Vagina (tissue), 2 donors: Measurements from ENCODE around the gene PEX26. TPM values are rescaled to one million over a fixed set of nuclear protein-coding genes. Genes with fewer than 3 reads are reported as not detected.
"Not testable (repeated sequence)": the region's sequence is repeated elsewhere in the genome, so short reads cannot be mapped to it uniquely, and the experiment has no call there.

Source experiments
- DNase-seq, 2 donors: peaks; one replicate each; pipeline ENCODE4 v3.0.0-alpha.2; 2017; ENCODE audit errors: extremely low spot score in 2 of 2
- H3K27ac ChIP-seq: fragments of 200-600 bp; sonication (generic); one replicate; pipeline ENCODE4 v1.5.1; 2019
- H3K27me3 ChIP-seq: fragments of 200-600 bp; sonication (generic); one replicate; pipeline ENCODE4 v1.5.1; 2019
- H3K36me3 ChIP-seq, 2 donors: fragments of 200-600 bp; sonication (generic); one replicate each; pipeline ENCODE4 v1.5.1; 2017 to 2019
- H3K4me1 ChIP-seq: fragments of 200-600 bp; sonication (generic); one replicate; pipeline ENCODE4 v1.5.1; 2019
- H3K4me3 ChIP-seq, 2 donors: fragments of 200-600 bp; sonication (generic); 1 replicate in 1 of 2; 2 replicates in 1 of 2; pipeline ENCODE4 v1.5.1; 2016 to 2019
- H3K9me3 ChIP-seq: fragments of 200-600 bp; sonication (generic); one replicate; pipeline ENCODE4 v1.5.1; 2019
- CTCF ChIP-seq, 3 experiments: fragments of 450-650 bp in 2 of 3; fragments of 200-600 bp in 1 of 3; sonication (generic) in 1 of 3; IDR thresholded peaks; one replicate each; pipeline ENCODE4 v1.5.1; 2017 to 2019; ENCODE audit warnings: antibody characterized with exemption in 3 of 3, mild to moderate bottlenecking in 2 of 3, moderate library complexity in 2 of 3
- POLR2A ChIP-seq, 2 donors: fragments of 450-650 bp; IDR thresholded peaks; one replicate each; pipeline ENCODE4 v1.6.1; 2017; ENCODE audit warnings: antibody characterized with exemption in 2 of 2, mild to moderate bottlenecking in 2 of 2, moderate library complexity in 2 of 2
- POLR2AphosphoS5 ChIP-seq, 2 donors: sonication (generic); formaldehyde crosslinking; IDR thresholded peaks; one replicate each; pipeline ENCODE4 v1.9.0; 2017; ENCODE audit warnings: antibody characterized with exemption in 2 of 2, mild to moderate bottlenecking in 2 of 2, low read depth in 1 of 2; ENCODE audit not compliant: insufficient read depth in 1 of 2
- intact Hi-C: fragments of 100-400 bp; cut with DNase I; formaldehyde crosslinking; loops from one replicate; pipeline ENCODE4 v1.15.1; 2023
- total RNA-seq: library from RNA; depleted of rRNA; stranded (reverse); fragments of >200 nt; gene quantifications from one replicate; pipeline ENCODE4 v1.2.3, GENCODE V29; 2016

The PEX26 gene
- total RNA-seq, 1 donor from 2014 or later, result 25.5 TPM

- Histone ChIP-seq H3K27ac (no peak overlapping the region), H3K9me3 (no peaks in the 10 kb centered on the region), H3K4me3 (no peak overlapping the region), H3K36me3 (no peaks in the 10 kb centered on the region), H3K27me3 (no peaks in the 10 kb centered on the region), H3K4me1 (no peaks in the 10 kb centered on the region)
- intact Hi-C loops, result no loop called here
- DNase-seq, result no peak
- TF ChIP-seq POLR2A (IDR thresholded peaks at IDR 0.05), result no peak
- no peak for TF ChIP-seq CTCF (IDR thresholded peaks at IDR 0.05)
- TF ChIP-seq POLR2AphosphoS5 (IDR thresholded peaks at IDR 0.05; ENCODE audit: insufficient read depth in 1 of 2, low read depth in 1 of 2), result no peak
These were observed 43.7 kb downstream of the PEX26 start for GRCh38 chr22:18121506-18121905.

- TF ChIP-seq POLR2A (IDR thresholded peaks at IDR 0.05), result no peak
- no peak for TF ChIP-seq CTCF (IDR thresholded peaks at IDR 0.05)
These were observed 44.3 kb downstream of the PEX26 start for GRCh38 chr22:18121954-18122554.

GRCh38 chr22:18123476-18124025 lies 45.8 kb downstream of the PEX26 start:
- DNase-seq, H3K9me3 ChIP-seq, H3K27me3 ChIP-seq, H3K36me3 ChIP-seq, H3K4me3 ChIP-seq, H3K27ac ChIP-seq, H3K4me1 ChIP-seq, intact Hi-C loops: not testable (repeated sequence)

More at GRCh38 chr22:18121954-18122554, 44.3 kb downstream of the PEX26 start:
- DNase-seq, result no peak
- no peaks in the 10 kb centered on the region for H3K27me3 ChIP-seq
- no peak overlapping the region for H3K27ac ChIP-seq
- intact Hi-C loops, result no loop called here
- H3K36me3 ChIP-seq, result no peaks in the 10 kb centered on the region
- H3K4me3 ChIP-seq, result no peak overlapping the region
- no peaks in the 10 kb centered on the region for H3K9me3 ChIP-seq
- no peaks in the 10 kb centered on the region for H3K4me1 ChIP-seq

- no peaks in the 10 kb centered on the region for H3K27me3 ChIP-seq
- intact Hi-C loops, result no loop called here
- DNase-seq, result no peak
These were observed 48.8 kb downstream of the PEX26 start for GRCh38 chr22:18126606-18127005.

GRCh38 chr22:18130018-18130417 lies 52.2 kb downstream of the PEX26 start:
- Histone ChIP-seq H3K36me3 (no peaks in the 10 kb centered on the region), H3K4me1 (no peaks in the 10 kb centered on the region), H3K27me3 (no peaks in the 10 kb centered on the region), H3K9me3 (no peaks in the 10 kb centered on the region), H3K4me3 (no peak overlapping the region), H3K27ac (no peak overlapping the region)
- TF ChIP-seq POLR2AphosphoS5 (IDR thresholded peaks at IDR 0.05; ENCODE audit: insufficient read depth in 1 of 2, low read depth in 1 of 2) (no peak), POLR2A (IDR thresholded peaks at IDR 0.05) (no peak), CTCF (IDR thresholded peaks at IDR 0.05) (no peak)
- no peak for DNase-seq
- intact Hi-C loops, result no loop called here

More at GRCh38 chr22:18126606-18127005, 48.8 kb downstream of the PEX26 start:
- H3K27ac ChIP-seq, result no peak overlapping the region
- TF ChIP-seq CTCF (IDR thresholded peaks at IDR 0.05) (no peak), POLR2A (IDR thresholded peaks at IDR 0.05) (no peak), POLR2AphosphoS5 (IDR thresholded peaks at IDR 0.05; ENCODE audit: insufficient read depth in 1 of 2, low read depth in 1 of 2) (no peak)
- H3K4me1 ChIP-seq, result no peaks in the 10 kb centered on the region
- H3K9me3 ChIP-seq, result no peaks in the 10 kb centered on the region
- H3K36me3 ChIP-seq, result no peaks in the 10 kb centered on the region
- no peak overlapping the region for H3K4me3 ChIP-seq
